Nephron (organoid): ENCODE results near the gene MAGOHB.

Experiments
- H3K27ac Mint-ChIP-seq, 3 experiments: 2 replicates each; pipeline ENCODE4 v1.8.0; 2020; ENCODE audit warnings: mixed read lengths in 3 of 3, mild to moderate bottlenecking in 2 of 3, moderate library complexity in 1 of 3
- H3K27me3 Mint-ChIP-seq: 2 replicates; pipeline ENCODE4 v1.8.0; 2021; ENCODE audit warnings: low read depth, mild to moderate bottlenecking, moderate library complexity, mixed read lengths
- H3K36me3 Mint-ChIP-seq: 2 replicates; pipeline ENCODE4 v1.8.0; 2020; ENCODE audit warnings: low read depth, mixed read lengths
- H3K4me1 Mint-ChIP-seq: 2 replicates; pipeline ENCODE4 v1.8.0; 2020; ENCODE audit warnings: mixed read lengths
- H3K4me3 Mint-ChIP-seq, 3 experiments: 2 replicates each; pipeline ENCODE4 v1.8.0; 2020; ENCODE audit warnings: mild to moderate bottlenecking in 3 of 3, mixed read lengths in 3 of 3, moderate library complexity in 2 of 3
- H3K9me3 Mint-ChIP-seq: 2 replicates; pipeline ENCODE4 v1.8.0; 2020; ENCODE audit warnings: mixed read lengths
- CTCF ChIP-seq, 3 experiments: fragments of 200-600 bp; sonication (generic); IDR thresholded peaks; one replicate each; pipeline ENCODE4 v1.5.0; 2021; ENCODE audit warnings: antibody characterized with exemption in 3 of 3; ENCODE audit not compliant: unreplicated experiment in 3 of 3

Gene MAGOHB

GRCh38 chr12:10610188-10610587 lies 3.2 kb downstream of the MAGOHB start:
- Mint-ChIP-seq H3K4me3 (no peak overlapping the region), H3K36me3 (peaks cover 21% of the 10 kb centered on the region), H3K4me1 (peaks cover 24% of the 10 kb centered on the region), H3K9me3 (no peaks in the 10 kb centered on the region), H3K27ac (no peak overlapping the region), H3K27me3 (peaks cover 3% of the 10 kb centered on the region)
- TF ChIP-seq CTCF (IDR thresholded peaks at IDR 0.05; ENCODE audit: unreplicated experiment in 3 of 3) = no peak

- Mint-ChIP-seq H3K27ac (no peak overlapping the region), H3K4me1 (peaks cover 15% of the 10 kb centered on the region), H3K9me3 (no peaks in the 10 kb centered on the region), H3K4me3 (no peak overlapping the region), H3K27me3 (no peaks in the 10 kb centered on the region), H3K36me3 (peaks cover 29% of the 10 kb centered on the region)
- TF ChIP-seq CTCF (IDR thresholded peaks at IDR 0.05; ENCODE audit: unreplicated experiment in 3 of 3) = peak; percentile 9 to 22 (median 20)
Measured at GRCh38 chr12:10607885-10608458, 5.4 kb downstream of the MAGOHB start.

GRCh38 chr12:10601860-10602259 lies 11.5 kb downstream of the MAGOHB start:
- H3K36me3 Mint-ChIP-seq = peaks cover 16% of the 10 kb centered on the region
- no peak for TF ChIP-seq CTCF (IDR thresholded peaks at IDR 0.05; ENCODE audit: unreplicated experiment in 3 of 3)
- H3K9me3 Mint-ChIP-seq = no peaks in the 10 kb centered on the region
- H3K4me3 Mint-ChIP-seq = no peak overlapping the region
- no peaks in the 10 kb centered on the region for H3K4me1 Mint-ChIP-seq
- H3K27me3 Mint-ChIP-seq = no peaks in the 10 kb centered on the region
- no peak overlapping the region for H3K27ac Mint-ChIP-seq

GRCh38 chr12:10600988-10601387 lies 12.4 kb downstream of the MAGOHB start:
- Mint-ChIP-seq H3K36me3 (peaks cover 14% of the 10 kb centered on the region), H3K27me3 (no peaks in the 10 kb centered on the region), H3K4me1 (no peaks in the 10 kb centered on the region), H3K4me3 (no peak overlapping the region), H3K9me3 (no peaks in the 10 kb centered on the region), H3K27ac (no peak overlapping the region)
- TF ChIP-seq CTCF (IDR thresholded peaks at IDR 0.05; ENCODE audit: unreplicated experiment in 3 of 3) = no peak

- H3K36me3 Mint-ChIP-seq = peaks cover 12% of the 10 kb centered on the region
- peaks cover 5% of the 10 kb centered on the region for H3K4me1 Mint-ChIP-seq
- H3K9me3 Mint-ChIP-seq = no peaks in the 10 kb centered on the region
- H3K27ac Mint-ChIP-seq = no peak overlapping the region
- H3K27me3 Mint-ChIP-seq = no peaks in the 10 kb centered on the region
- TF ChIP-seq CTCF (IDR thresholded peaks at IDR 0.05; ENCODE audit: unreplicated experiment in 3 of 3) = no peak
- H3K4me3 Mint-ChIP-seq = no peak overlapping the region
Measured at GRCh38 chr12:10595881-10596280, 17.5 kb downstream of the MAGOHB start.

DNA sequence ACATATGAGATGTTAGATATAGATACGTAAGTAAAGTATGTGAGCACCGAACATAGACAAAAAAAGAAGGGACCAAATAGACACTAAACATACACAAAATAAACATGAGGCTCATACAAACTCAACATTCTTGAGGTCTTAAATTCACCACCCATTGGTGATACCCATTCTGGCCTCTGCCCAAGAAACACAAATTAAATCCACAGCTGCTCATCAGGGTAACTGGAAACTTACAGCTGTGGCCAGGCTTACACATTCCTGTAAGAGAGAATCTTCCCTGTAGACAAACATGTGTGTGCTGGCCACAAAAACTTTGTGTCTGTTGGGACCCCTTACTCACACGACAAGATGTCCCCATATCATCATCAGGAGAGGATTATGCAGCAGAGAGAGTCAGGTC lies 22.4 kb downstream of the MAGOHB start:
- Mint-ChIP-seq H3K4me3 (no peak overlapping the region), H3K36me3 (peaks cover 22% of the 10 kb centered on the region), H3K27me3 (no peaks in the 10 kb centered on the region), H3K27ac (no peak overlapping the region), H3K9me3 (no peaks in the 10 kb centered on the region), H3K4me1 (peaks cover 6% of the 10 kb centered on the region)
- no peak for TF ChIP-seq CTCF (IDR thresholded peaks at IDR 0.05; ENCODE audit: unreplicated experiment in 3 of 3)
